ENCODE measurements around the gene SDF4.
A peak's percentile ranks its signal among the peaks of the same experiment; 100 is the strongest.

Gene SDF4

DNA sequence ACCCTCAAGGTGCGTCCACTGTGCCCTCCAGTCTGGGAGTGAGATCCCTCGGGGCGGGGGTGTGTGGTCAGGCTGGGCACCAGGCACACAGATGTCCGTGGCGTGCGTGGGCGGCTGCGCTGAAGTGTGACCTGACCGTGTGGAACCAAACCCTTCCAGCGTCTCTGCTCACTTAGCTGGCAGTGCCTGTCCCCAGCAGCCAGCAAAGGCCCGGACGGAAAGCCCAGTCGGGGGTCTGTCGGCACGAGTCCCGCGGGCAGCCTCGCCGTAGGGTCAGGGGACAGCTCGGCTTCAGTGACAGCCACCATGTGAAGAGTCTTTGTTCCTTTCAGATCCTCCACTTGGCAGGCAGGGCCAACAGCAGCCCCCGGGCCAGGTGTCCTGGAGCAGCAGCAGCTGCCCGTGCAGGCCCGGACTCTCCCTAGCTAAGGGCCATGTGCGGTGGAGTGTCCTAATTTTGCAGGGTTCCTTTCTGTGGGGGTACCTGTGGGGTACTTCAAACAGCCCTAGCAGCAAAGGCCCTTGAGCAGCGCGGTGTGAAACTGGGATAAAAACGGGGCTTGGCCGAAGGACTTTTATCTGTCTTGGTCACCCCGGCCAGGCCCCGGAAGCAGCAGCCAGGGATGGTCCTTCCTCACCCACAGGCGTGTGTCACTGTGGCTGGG lies 46.6 kb downstream of the SDF4 start:
- Histone ChIP-seq H3K9me3 (ENCODE audit: control insufficient read depth, insufficient read depth, low read depth, low read length) (no peaks in the 10 kb centered on the region), H3K36me3 (ENCODE audit: control insufficient read depth in 2 of 2, insufficient read depth in 1 of 2, low read length in 2 of 2) (no peaks in the 10 kb centered on the region), H3K4me3 (ENCODE audit: low read depth, low read length) (no peak overlapping the region), H3K27ac (ENCODE audit: extremely low read depth, low read depth, low read length) (no peak overlapping the region), H3K4me1 (ENCODE audit: control insufficient read depth, insufficient read depth, low read length) (no peaks in the 10 kb centered on the region)
- ChIA-PET POLR2A (no interaction called here), CTCF (no interaction called here)
- TF ChIP-seq ZEB2 (tag by site-specific recombination; IDR thresholded peaks at IDR 0.05) = no peak
- no peak for TF ChIP-seq YY2 (tag by site-specific recombination; IDR thresholded peaks at IDR 0.05)
- TF ChIP-seq BCL11B (tag by site-specific recombination; IDR thresholded peaks at IDR 0.05; ENCODE audit: low read depth) = no peak
- 0 out of 2 replicates have a peak, but pooled peaks have one; percentile 18 for TF ChIP-seq EGR2 (tag by site-specific recombination; IDR thresholded peaks at IDR 0.05; ENCODE audit: low read depth)
- TF ChIP-seq ZNF48 (tag by site-specific recombination; IDR thresholded peaks at IDR 0.05) = no peak
- no peak for TF ChIP-seq YY1 (tag by site-specific recombination; IDR thresholded peaks at IDR 0.05)
- no peak for TF ChIP-seq ZBTB48 (tag by site-specific recombination; IDR thresholded peaks at IDR 0.05)
- no peak for TF ChIP-seq ZNF548 (tag by site-specific recombination; IDR thresholded peaks at IDR 0.05)
- TF ChIP-seq, protein P1, sequence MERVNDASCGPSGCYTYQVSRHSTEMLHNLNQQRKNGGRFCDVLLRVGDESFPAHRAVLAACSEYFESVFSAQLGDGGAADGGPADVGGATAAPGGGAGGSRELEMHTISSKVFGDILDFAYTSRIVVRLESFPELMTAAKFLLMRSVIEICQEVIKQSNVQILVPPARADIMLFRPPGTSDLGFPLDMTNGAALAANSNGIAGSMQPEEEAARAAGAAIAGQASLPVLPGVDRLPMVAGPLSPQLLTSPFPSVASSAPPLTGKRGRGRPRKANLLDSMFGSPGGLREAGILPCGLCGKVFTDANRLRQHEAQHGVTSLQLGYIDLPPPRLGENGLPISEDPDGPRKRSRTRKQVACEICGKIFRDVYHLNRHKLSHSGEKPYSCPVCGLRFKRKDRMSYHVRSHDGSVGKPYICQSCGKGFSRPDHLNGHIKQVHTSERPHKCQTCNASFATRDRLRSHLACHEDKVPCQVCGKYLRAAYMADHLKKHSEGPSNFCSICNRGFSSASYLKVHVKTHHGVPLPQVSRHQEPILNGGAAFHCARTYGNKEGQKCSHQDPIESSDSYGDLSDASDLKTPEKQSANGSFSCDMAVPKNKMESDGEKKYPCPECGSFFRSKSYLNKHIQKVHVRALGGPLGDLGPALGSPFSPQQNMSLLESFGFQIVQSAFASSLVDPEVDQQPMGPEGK (tag by site-specific recombination; IDR thresholded peaks at IDR 0.05) = no peak
- TF ChIP-seq KLF1 (tag by site-specific recombination; IDR thresholded peaks at IDR 0.05) = no peak
- TF ChIP-seq ZFHX2 (tag by site-specific recombination; conservative IDR thresholded peaks at IDR 0.05) = peak; percentile 45
- no peak for TF ChIP-seq BCL11A (tag by site-specific recombination; IDR thresholded peaks at IDR 0.05; ENCODE audit: low read depth)
- TF ChIP-seq, protein P2, sequence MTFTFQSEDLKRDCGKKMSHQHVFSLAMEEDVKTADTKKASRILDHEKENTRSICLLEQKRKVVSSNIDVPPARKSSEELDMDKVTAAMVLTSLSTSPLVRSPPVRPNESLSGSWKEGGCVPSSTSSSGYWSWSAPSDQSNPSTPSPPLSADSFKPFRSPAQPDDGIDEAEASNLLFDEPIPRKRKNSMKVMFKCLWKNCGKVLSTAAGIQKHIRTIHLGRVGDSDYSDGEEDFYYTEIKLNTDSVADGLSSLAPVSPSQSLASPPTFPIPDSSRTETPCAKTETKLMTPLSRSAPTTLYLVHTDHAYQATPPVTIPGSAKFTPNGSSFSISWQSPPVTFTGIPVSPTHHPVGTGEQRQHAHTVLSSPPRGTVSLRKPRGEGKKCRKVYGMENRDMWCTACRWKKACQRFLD (tag by site-specific recombination; IDR thresholded peaks at IDR 0.05) = no peak
- no peak for TF ChIP-seq ZNF747 (tag by site-specific recombination; IDR thresholded peaks at IDR 0.05)
- TF ChIP-seq ZNF169 (tag by site-specific recombination; IDR thresholded peaks at IDR 0.05) = no peak
- TF ChIP-seq KLF8 (tag by site-specific recombination; IDR thresholded peaks at IDR 0.05) = no peak

DNA sequence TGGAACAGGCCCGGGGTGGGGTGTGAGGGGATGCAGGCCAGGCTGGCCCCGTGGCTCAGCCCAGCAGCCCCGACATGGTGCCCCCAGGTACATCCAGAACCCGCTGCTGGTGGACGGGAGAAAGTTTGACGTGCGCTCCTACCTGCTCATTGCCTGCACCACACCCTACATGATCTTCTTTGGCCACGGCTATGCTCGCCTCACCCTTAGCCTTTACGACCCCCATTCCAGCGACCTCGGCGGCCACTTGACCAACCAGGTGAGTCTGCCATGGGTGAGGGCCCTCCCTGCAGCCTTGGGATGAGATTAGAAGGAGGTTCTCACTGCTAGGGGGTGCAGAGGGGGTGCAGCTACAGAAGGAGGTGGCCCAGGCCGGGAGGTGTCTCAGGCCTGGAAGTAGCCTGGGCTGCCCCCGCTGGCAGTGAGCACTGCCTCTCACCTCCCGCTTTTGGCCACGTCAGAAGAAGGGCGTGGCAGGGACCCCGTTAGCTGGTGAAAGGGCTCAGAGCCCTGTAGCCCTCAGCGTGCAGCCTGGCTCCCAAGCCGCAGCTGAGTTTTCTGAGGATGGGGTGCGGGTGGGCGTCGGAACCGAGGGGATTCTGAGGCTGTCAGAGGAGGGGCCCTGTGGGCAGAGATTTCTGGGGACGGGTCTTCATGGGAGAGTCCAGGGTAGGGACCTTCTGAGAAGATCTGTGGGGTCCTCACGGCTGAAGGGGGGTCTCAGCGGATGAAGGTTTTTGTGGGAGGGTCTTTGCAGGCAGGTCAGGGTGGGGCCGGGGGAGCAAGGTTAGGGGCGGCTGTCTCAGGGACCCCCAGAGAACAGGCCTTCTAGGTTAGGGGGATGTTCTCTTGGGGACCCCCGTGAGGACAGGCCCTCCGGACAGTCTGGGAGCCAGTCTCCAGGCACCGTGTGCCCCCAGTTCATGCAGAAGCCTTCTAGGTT lies 47.7 kb downstream of the SDF4 start:
- CTCF ChIA-PET = no interaction called here
- POLR2A ChIA-PET = no interaction called here
- no peak overlapping the region for H3K4me3 ChIP-seq (ENCODE audit: low read depth, low read length)

More for the DNA sequence above, 47.7 kb downstream of the SDF4 start:
- H3K27ac ChIP-seq (ENCODE audit: extremely low read depth, low read depth, low read length) = no peak overlapping the region
- no peaks in the 10 kb centered on the region for H3K4me1 ChIP-seq (ENCODE audit: control insufficient read depth, insufficient read depth, low read length)
- no peaks in the 10 kb centered on the region for H3K9me3 ChIP-seq (ENCODE audit: control insufficient read depth, insufficient read depth, low read depth, low read length)
- no peaks in the 10 kb centered on the region for H3K36me3 ChIP-seq (ENCODE audit: control insufficient read depth in 2 of 2, insufficient read depth in 1 of 2, low read length in 2 of 2)
- TF ChIP-seq RBAK (tag by site-specific recombination; IDR thresholded peaks at IDR 0.05) = no peak
- TF ChIP-seq, protein P3, sequence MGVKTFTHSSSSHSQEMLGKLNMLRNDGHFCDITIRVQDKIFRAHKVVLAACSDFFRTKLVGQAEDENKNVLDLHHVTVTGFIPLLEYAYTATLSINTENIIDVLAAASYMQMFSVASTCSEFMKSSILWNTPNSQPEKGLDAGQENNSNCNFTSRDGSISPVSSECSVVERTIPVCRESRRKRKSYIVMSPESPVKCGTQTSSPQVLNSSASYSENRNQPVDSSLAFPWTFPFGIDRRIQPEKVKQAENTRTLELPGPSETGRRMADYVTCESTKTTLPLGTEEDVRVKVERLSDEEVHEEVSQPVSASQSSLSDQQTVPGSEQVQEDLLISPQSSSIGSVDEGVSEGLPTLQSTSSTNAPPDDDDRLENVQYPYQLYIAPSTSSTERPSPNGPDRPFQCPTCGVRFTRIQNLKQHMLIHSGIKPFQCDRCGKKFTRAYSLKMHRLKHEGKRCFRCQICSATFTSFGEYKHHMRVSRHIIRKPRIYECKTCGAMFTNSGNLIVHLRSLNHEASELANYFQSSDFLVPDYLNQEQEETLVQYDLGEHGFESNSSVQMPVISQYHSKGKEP (tag by site-specific recombination; IDR thresholded peaks at IDR 0.05) = no peak
- no peak for TF ChIP-seq ZNF138 (tag by site-specific recombination; IDR thresholded peaks at IDR 0.05; ENCODE audit: borderline replicate concordance)
- peak; percentile 84 for TF ChIP-seq ZNF223 (tag by site-specific recombination; IDR thresholded peaks at IDR 0.05)
- peak; percentile 19; the same call in 1 of the 2 replicates for TF ChIP-seq GLIS2 (tag by site-specific recombination; IDR thresholded peaks at IDR 0.05)
